ENCODE measurements around the gene ARHGAP26. TPM values are rescaled to one million over a fixed set of nuclear protein-coding genes. Genes with fewer than 3 reads are reported as not detected.

The ARHGAP26 gene
- total RNA-seq, 1 experiment from 2014 or later, result 34.5 TPM

GRCh38 chr5:143176048-143176447 is 405.9 kb downstream of the ARHGAP26 start:
- no peaks in the 10 kb centered on the region for H3K9me3 ChIP-seq (ENCODE audit: control insufficient read depth in 1 of 2, insufficient read depth in 1 of 2, low read depth in 1 of 2, low read length in 2 of 2)
- no peak overlapping the region for H3K9ac ChIP-seq (ENCODE audit: low read length)
- no peak overlapping the region for H2AFZ ChIP-seq (ENCODE audit: low read depth, low read length, poor library complexity, severe bottlenecking)
- H3K27me3 ChIP-seq (ENCODE audit: insufficient read depth, low read length), result no peaks in the 10 kb centered on the region
- POLR2A ChIA-PET, result no interaction called here
- H3K36me3 ChIP-seq (ENCODE audit: control insufficient read depth in 1 of 2, insufficient read depth in 2 of 2, low read length in 2 of 2), result no peaks in the 10 kb centered on the region
- no peaks in the 10 kb centered on the region for H3K4me1 ChIP-seq (ENCODE audit: control insufficient read depth in 1 of 2, insufficient read depth in 2 of 2, low read length in 2 of 2)
- intact Hi-C loops (cut with micrococcal nuclease), result no loop called here
- no peak overlapping the region for H3K27ac ChIP-seq (ENCODE audit: low read depth, low read length)
- no peaks in the 10 kb centered on the region for H3K79me2 ChIP-seq (ENCODE audit: insufficient read depth, low read length)
- ATAC-seq (no peak), DNase-seq (ENCODE audit: low read depth, low spot score) (no peak)
- no peak overlapping the region for H3K4me3 ChIP-seq (replicated peaks in 1 of 2; ENCODE audit: low read depth in 1 of 2, low read length in 2 of 2)
- RAD21 ChIA-PET (ENCODE audit: low non-redundant PET in 1 of 2, low total read pairs in 2 of 2, uncharacterized antibody in 2 of 2, unreplicated experiment in 2 of 2), result no interaction called here
- H3K4me2 ChIP-seq (ENCODE audit: low read length), result no peak overlapping the region
- CTCF ChIA-PET, result no interaction called here
- TF ChIP-seq CEBPB (IDR thresholded peaks at IDR 0.05; ENCODE audit: low read depth) (no peak), ZNF274 (IDR thresholded peaks at IDR 0.05; ENCODE audit: low read depth, low read length) (no peak), POLR2A (IDR thresholded peaks at IDR 0.05; ENCODE audit: borderline replicate concordance, extremely low read depth, insufficient read depth, insufficient read length) (no peak), ATF3 (IDR thresholded peaks at IDR 0.05) (no peak), POLR2AphosphoS5 (IDR thresholded peaks at IDR 0.05; ENCODE audit: low read depth, low read length) (no peak), TCF7L2 (IDR thresholded peaks at IDR 0.05; ENCODE audit: borderline replicate concordance, extremely low read depth, insufficient read depth, insufficient read length) (no peak), JUND (IDR thresholded peaks at IDR 0.05) (no peak), EGR1 (IDR thresholded peaks at IDR 0.05; ENCODE audit: low read depth) (no peak), REST (IDR thresholded peaks at IDR 0.05; ENCODE audit: low read depth) (no peak), EZH2phosphoT487 (IDR thresholded peaks at IDR 0.05; ENCODE audit: borderline replicate concordance) (no peak), SRF (IDR thresholded peaks at IDR 0.05; ENCODE audit: low read depth) (no peak), ZBTB33 (IDR thresholded peaks at IDR 0.05; ENCODE audit: extremely low read depth, insufficient replicate concordance, low read length) (no peak), SIN3A (IDR thresholded peaks at IDR 0.05; ENCODE audit: low read depth) (no peak), CTCF (IDR thresholded peaks at IDR 0.05 in 2 of 3, conservative IDR thresholded peaks at IDR 0.05 in 1 of 3; ENCODE audit: borderline replicate concordance in 1 of 3, insufficient read depth in 1 of 3, low read depth in 2 of 3, low read length in 2 of 3) (no peak), RAD21 (IDR thresholded peaks at IDR 0.05; ENCODE audit: low read depth) (no peak), SP1 (IDR thresholded peaks at IDR 0.05; ENCODE audit: low read depth) (no peak)
- no peaks in the 10 kb centered on the region for H4K20me1 ChIP-seq (ENCODE audit: insufficient read depth)
- BruUV-seq (replicated peaks), result no TSS peak
- H3K9me2 ChIP-seq (ENCODE audit: insufficient read depth), result no peaks in the 10 kb centered on the region
